A172 (cell line): ENCODE results near the gene NOTUM. TPM values are rescaled to one million over a fixed set of nuclear protein-coding genes. Genes with fewer than 3 reads are reported as not detected.
"Not testable (repeated sequence)": the region's sequence is repeated elsewhere in the genome, so short reads cannot be mapped to it uniquely, and the experiment has no call there.

Source experiments
- DNase-seq: peaks from one replicate; pipeline ENCODE4 v3.0.0-alpha.2; 2015; ENCODE audit warnings: low spot score
- total RNA-seq: library from RNA; depleted of rRNA; stranded (reverse); fragments of >200 nt; shearing (Covaris generic); gene quantifications from 2 replicates; pipeline ENCODE4 v1.2.3, GENCODE V29; 2014

NOTUM gene
- total RNA-seq, 1 experiment from 2014 or later: 1.9 TPM

GRCh38 chr17:81924557-81925532 lies 36.1 kb downstream of the NOTUM start:
- no peak for DNase-seq

- peak; percentile 92 for DNase-seq
Observed at GRCh38 chr17:81923302-81924260, 37.4 kb downstream of the NOTUM start.

GRCh38 chr17:81922566-81923301 lies 38.3 kb downstream of the NOTUM start:
- DNase-seq: no peak

GRCh38 chr17:81921996-81922565 lies 38.9 kb downstream of the NOTUM start:
- DNase-seq: no peak

- no peak for DNase-seq
Observed at GRCh38 chr17:81921537-81921862, 39.5 kb downstream of the NOTUM start.

- no peak for DNase-seq
Observed at GRCh38 chr17:81920612-81921536, 40.1 kb downstream of the NOTUM start.

GRCh38 chr17:81918832-81919545 lies 42.0 kb downstream of the NOTUM start:
- DNase-seq: no peak

GRCh38 chr17:81918333-81918669 lies 42.7 kb downstream of the NOTUM start:
- DNase-seq: not testable (repeated sequence)

GRCh38 chr17:81917565-81918332 lies 43.2 kb downstream of the NOTUM start, which contains the start of gene SIRT7:
Gene SIRT7, minus strand, starts transcription at chr17:81918176. Its CDS starts 45 bp downstream, at chr17:81918131.
- peak; percentile 61 for DNase-seq

GRCh38 chr17:81916234-81917001 lies 44.6 kb downstream of the NOTUM start:
- peak; percentile 93 for DNase-seq

GRCh38 chr17:81915331-81915730 lies 45.7 kb downstream of the NOTUM start:
- DNase-seq: no peak

GRCh38 chr17:81914103-81914850 lies 46.7 kb downstream of the NOTUM start:
- DNase-seq: no peak

GRCh38 chr17:81913394-81914102 lies 47.4 kb downstream of the NOTUM start:
- no peak for DNase-seq

GRCh38 chr17:81912441-81913309 lies 48.3 kb downstream of the NOTUM start:
- DNase-seq: peak; percentile 97

GRCh38 chr17:81911969-81912368 lies 49.0 kb downstream of the NOTUM start:
- no peak for DNase-seq
